Measurements from ENCODE around the gene CHST9.
"Not testable (repeated sequence)": the region's sequence is repeated elsewhere in the genome, so short reads cannot be mapped to it uniquely, and the experiment has no call there.

Gene CHST9

DNA sequence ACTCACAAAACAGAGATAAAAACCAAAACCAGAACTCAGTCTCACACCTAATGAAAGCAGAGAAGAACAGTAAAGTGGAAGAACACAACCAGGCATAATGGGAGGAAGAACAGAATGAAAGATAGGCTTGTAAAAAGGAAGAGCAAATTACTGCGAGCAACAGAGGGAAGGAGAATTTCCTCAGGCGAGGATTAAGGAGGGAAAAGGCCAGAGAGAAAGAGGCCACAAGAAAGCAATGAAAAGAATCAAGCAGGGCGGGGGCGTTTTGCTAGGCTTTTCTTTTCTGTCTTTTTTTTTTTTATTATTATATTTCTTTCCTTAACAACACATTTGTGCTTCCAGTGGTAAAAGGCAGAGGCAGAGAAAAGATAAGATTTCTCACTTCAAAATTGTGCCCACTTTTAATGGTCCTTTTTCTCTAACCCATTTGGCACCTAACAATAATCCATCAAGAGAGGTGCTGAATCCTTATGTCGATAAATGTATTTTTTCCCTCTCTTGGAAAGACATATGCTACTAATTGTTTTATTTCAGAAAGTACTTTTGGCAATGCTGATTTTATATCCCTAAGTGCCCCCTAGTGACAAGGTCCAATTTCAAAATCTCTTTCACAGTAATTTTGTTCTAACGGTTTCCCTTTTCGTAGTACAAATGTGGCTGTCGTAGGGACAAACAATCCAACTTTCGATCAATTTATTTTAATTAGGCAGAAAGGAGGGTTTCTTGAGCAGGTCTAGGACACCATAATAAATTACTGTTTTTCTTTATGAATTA lies 180.9 kb downstream of the CHST9 start:
- no peak for DNase-seq (ENCODE audit: low spot score)

DNA sequence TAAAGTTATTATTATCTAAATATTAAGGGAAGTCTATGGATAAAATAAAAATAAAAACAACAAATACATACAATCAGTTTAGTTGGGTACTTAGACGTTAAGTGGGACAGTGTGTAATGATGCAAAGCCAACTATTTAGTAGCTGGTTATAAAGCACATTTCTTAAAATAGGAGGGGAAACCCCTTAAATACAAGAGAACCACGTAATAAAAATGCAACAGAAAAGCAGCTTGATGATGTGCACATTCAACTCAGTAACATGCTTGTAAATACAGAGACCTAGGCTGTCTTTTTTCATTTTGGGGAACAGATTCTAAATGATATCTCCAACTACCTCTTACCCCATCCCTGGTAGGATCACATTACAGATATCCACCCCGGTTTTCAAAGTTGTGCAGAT lies 185.3 kb downstream of the CHST9 start:
- DNase-seq (ENCODE audit: low spot score): no peak

DNA sequence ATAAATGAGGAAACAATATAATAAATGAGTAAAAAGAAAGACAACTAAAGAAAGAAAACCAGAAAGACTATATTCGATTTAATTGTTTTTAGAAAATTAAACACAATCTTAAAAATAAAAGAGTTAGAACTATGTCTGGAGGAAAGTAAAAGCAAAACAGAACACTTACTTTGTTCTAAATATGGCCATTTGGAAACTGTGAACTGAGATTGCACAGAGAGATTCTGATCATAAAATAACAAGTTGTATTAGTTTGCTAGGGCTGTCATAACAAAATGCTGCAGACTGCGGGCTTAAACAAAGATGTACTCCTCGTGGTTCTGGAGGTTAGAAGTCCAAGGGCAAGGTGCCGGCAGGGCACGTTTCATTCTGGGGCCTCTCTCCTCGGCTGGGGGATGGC lies 191.5 kb downstream of the CHST9 start:
- no peak for DNase-seq (ENCODE audit: low spot score)

GRCh38 chr18:26992926-26993325 lies 192.2 kb downstream of the CHST9 start:
- DNase-seq (ENCODE audit: low spot score): no peak

- DNase-seq (ENCODE audit: low spot score): no peak
Observed at GRCh38 chr18:26989842-26990241, 195.3 kb downstream of the CHST9 start.

- DNase-seq (ENCODE audit: low spot score): no peak
Observed at GRCh38 chr18:26981360-26982082, 203.6 kb downstream of the CHST9 start.

GRCh38 chr18:26978812-26979341 lies 206.2 kb downstream of the CHST9 start:
- no peak for DNase-seq (ENCODE audit: low spot score)

GRCh38 chr18:26977781-26978180 lies 207.3 kb downstream of the CHST9 start:
- no peak for DNase-seq (ENCODE audit: low spot score)

DNA sequence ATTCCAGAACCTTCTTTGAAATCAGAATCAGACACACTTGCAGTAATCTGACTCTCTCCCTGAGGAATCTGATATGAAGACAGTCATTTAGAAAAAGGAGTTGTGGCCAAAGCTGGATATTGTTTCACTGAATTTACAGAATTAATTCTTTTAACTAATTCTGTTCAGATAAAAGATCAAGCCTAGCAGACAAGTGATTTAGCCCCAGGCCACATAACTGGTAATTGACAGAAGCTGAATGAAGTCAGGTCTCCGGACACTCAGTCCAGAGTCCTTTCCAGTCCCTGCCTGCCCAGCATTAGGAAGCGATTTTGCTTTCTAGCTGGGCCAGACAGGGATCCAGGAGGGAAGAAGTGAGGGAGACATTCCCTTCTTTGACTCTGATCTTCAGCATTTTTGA lies 208.9 kb downstream of the CHST9 start:
- no peak for DNase-seq (ENCODE audit: low spot score)

- not testable (repeated sequence) for DNase-seq (ENCODE audit: low spot score)
Observed at GRCh38 chr18:26972549-26972948, 212.6 kb downstream of the CHST9 start.

- DNase-seq (ENCODE audit: low spot score): no peak
Observed at GRCh38 chr18:26971409-26971808, 213.7 kb downstream of the CHST9 start.

DNA sequence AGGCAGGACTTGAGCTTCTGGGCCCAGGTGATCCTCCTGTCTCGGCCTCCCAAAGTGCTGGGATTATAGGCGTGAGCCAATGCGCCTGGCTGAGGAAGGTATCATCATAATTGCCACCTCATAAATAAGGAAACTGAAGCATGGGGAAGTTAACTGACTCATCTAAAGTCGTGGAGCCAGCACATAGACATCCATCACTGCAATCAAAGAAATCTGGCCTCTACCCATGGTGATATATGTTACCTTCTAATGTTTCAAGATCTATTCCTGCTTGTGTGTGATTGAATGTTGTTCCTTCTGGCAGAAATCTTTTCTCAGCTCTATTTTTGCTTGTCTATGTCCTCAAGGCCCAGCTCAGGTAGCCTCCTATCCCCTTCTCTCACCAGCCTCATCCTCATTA lies 214.5 kb downstream of the CHST9 start:
- DNase-seq (ENCODE audit: low spot score): no peak

DNA sequence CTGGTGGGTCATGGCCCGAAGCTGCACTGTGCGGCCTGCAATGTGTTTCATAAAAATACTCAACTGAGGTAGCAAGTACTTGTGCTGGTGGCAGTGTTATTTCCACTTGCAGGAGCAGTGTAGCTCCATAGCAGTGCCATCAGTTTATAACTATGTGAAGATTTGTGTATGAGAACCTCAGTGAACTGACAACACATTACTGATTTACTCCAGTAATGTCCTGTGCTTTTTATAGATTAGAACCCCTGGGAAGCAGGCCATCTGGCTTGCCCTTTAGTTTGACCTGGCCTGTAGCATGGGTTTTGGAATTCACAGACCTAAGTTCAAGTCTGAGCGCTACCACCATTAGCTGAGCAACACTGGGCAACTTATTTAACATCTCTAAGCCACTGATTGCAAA lies 219.9 kb downstream of the CHST9 start:
- no peak for DNase-seq (ENCODE audit: low spot score)

DNA sequence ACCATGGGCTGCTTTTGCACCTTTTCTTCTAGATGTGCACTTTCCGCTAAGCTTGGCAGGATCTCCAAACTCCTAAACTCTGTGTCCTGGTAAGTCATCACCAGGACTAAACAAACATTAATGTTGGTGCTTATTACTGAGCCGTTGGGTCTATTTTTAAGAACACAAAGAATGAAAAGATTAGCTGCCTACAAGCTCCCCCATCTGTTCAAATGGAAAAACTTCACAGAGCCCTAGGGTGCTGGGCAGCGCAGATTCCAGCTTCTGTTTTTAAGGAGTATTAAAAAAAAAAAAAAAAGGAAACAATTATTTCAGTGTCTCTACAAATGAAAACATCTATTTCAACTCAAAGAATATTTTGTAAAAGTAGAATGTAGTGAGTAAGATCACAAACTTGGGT lies 221.8 kb downstream of the CHST9 start:
- DNase-seq (ENCODE audit: low spot score): no peak

- DNase-seq (ENCODE audit: low spot score): no peak
Observed at GRCh38 chr18:26961839-26962238, 223.3 kb downstream of the CHST9 start.

GRCh38 chr18:26960911-26961310 lies 224.2 kb downstream of the CHST9 start:
- DNase-seq (ENCODE audit: low spot score): no peak

GRCh38 chr18:26956863-26957262 lies 228.2 kb downstream of the CHST9 start:
- DNase-seq (ENCODE audit: low spot score): no peak

DNA sequence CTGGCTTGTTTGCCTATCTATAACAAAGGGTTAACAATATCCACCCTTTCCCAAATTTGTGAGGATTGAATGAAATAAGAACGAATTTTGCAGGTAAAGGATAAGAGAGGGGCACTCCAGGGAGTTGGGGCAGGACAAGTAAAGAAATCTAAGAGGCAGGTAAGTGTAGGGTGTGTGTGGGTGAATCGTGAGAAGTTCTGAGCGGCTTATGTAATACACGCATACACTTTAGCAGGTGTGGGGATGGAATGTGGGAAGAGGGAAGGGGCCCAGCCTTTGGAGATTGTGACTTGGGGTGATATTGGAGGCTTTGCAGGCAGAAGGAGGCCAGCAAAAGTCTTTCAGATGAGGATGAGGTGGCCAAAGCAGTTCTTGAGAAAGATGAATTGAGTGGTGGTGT lies 236.4 kb downstream of the CHST9 start:
- no peak for DNase-seq (ENCODE audit: low spot score)

GRCh38 chr18:26943906-26944305 lies 241.2 kb downstream of the CHST9 start:
- no peak for DNase-seq (ENCODE audit: low spot score)

DNA sequence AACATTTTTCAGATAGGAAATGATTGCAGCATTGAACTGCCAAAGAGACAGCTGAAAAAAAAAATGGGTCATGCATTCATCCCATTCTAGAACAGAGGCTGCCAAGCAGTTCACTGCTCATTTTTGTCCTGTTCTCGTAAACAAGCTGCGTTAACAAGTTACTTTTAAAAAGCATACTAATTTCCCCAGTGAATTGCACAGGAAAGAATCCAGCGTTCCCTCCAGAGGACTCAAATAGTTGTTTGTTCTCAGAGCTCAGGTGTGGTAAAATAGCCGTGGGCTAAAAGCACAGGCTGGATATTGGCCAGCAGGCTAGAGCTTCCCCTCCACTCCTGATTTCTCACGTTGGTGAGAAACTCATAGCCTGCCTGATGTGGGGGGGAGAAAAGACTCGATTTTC lies 243.5 kb downstream of the CHST9 start:
- no peak for DNase-seq (ENCODE audit: low spot score)

GRCh38 chr18:26940744-26941398 lies 244.2 kb downstream of the CHST9 start:
- no peak for DNase-seq (ENCODE audit: low spot score)

DNA sequence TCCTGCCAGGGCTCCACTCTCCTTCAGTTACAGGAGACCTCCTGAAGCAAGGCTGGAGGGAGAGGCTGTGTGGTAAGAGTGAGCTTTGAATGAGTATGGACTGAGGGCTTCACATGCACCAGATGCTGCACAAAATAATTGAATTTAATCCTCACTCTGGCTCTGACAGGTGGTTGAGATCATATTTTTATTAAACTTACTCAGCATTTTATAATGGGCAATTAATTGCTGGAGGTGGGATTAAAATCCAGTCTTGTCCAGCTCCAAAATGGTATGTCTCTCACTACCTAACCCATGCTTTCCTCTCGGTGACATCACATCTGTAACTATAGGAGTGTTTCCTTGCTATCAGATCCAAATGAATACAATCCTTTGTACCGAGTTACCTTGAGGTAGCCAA lies 253.4 kb downstream of the CHST9 start:
- no peak for DNase-seq (ENCODE audit: low spot score)

DNA sequence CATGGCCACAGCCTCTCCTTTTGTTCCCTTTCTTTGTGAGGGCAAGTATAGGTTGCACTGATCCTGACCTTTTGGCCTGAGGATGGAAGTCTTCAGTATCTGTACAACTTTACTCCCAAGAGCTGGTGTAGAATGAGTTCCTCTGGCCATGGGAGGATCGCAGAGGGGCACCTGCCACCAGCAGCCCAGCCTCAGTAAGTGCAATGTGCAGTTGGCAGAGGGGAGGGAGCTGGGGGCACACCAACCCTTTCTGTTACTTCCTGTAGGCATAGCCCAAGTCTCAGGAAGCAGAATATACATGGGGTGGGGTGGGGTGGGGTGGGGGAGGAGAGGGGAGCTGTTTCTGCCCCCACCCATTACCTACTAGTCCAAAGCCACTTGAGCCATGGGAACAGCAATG lies 254.5 kb downstream of the CHST9 start:
- DNase-seq (ENCODE audit: low spot score): no peak

Measured in ecto neural progenitor cell (in vitro differentiated cells).